ENCODE results near the gene PHF2. TPM values are rescaled to one million over a fixed set of nuclear protein-coding genes. Genes with fewer than 3 reads are reported as not detected.

Gene PHF2
- total RNA-seq, 1 donor from 2014 or later: 40.3 TPM

DNA sequence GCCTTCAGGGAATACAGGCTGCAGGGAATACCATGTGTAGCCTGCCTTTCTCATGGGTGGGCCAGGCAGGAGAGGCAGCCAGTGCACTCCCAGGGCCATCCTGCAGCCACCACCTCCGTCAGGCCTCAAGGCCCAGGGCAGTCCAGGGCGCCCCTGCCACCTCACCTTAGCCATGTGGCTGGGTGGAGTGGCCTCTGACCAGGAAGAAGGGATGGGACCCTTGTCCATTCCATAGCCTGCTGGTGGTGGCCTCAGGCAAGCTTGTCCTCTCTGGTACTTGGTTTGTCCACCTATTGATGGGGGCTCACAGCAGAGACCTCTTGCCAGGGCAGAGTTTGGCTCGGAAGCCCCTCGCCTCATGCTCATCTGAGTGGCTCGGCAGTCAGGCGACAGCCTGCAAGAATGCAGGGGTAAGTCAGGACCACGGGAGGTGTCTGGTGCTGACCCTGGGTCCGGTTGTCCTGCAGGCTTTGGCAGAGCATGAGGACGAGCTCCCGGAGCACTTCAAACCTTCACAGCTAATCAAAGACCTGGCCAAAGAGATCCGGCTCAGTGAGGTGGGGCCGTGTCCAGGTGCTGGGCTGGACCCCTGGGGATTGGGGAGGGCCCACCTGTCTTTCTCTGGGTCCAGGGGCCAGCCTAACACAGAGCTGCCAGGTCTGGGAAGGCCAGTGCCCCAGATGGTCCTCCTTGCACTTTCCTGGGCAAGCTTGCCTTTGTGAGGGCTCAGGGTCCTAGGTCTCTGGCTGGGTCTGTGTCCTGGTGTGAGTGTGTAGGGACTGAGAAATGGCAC, 82.9 kb downstream of the PHF2 start:
- H3K4me1 Mint-ChIP-seq (ENCODE audit: unreplicated experiment): no peaks in the 10 kb centered on the region
- TF ChIP-seq, protein P1, sequence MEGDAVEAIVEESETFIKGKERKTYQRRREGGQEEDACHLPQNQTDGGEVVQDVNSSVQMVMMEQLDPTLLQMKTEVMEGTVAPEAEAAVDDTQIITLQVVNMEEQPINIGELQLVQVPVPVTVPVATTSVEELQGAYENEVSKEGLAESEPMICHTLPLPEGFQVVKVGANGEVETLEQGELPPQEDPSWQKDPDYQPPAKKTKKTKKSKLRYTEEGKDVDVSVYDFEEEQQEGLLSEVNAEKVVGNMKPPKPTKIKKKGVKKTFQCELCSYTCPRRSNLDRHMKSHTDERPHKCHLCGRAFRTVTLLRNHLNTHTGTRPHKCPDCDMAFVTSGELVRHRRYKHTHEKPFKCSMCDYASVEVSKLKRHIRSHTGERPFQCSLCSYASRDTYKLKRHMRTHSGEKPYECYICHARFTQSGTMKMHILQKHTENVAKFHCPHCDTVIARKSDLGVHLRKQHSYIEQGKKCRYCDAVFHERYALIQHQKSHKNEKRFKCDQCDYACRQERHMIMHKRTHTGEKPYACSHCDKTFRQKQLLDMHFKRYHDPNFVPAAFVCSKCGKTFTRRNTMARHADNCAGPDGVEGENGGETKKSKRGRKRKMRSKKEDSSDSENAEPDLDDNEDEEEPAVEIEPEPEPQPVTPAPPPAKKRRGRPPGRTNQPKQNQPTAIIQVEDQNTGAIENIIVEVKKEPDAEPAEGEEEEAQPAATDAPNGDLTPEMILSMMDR (IDR thresholded peaks at IDR 0.05): no peak
- H3K9me3 Mint-ChIP-seq (ENCODE audit: unreplicated experiment): no peaks in the 10 kb centered on the region
- H3K4me3 Mint-ChIP-seq (ENCODE audit: unreplicated experiment): no peak overlapping the region
- H3K27ac Mint-ChIP-seq (ENCODE audit: unreplicated experiment): no peak overlapping the region
- H3K36me3 Mint-ChIP-seq (ENCODE audit: unreplicated experiment): peaks cover 11% of the 10 kb centered on the region
- no peak for DNase-seq (ENCODE audit: extremely low spot score, unreplicated experiment)
- no peaks in the 10 kb centered on the region for H3K27me3 Mint-ChIP-seq (ENCODE audit: unreplicated experiment)

DNA sequence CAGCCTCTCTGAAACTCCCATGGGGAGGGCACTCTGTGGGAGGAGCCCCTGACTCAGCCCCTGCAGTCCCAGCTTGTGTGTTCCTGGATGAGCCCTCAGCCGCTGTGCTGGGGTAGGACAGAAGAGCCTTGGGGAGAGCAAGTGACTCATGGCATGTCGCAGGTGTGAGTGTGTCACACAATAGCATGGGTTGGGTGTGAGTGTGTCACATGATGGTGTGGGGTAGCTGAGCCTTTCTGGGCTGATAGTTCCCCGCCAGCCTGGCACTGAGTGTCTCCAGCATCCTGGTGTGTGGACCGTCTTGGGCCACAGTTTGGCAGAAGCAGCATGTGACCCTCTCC, 83.4 kb downstream of the PHF2 start:
- peaks cover 8% of the 10 kb centered on the region for H3K36me3 Mint-ChIP-seq (ENCODE audit: unreplicated experiment)
- H3K9me3 Mint-ChIP-seq (ENCODE audit: unreplicated experiment): no peaks in the 10 kb centered on the region
- TF ChIP-seq, protein P1 (IDR thresholded peaks at IDR 0.05): no peak
- no peak overlapping the region for H3K4me3 Mint-ChIP-seq (ENCODE audit: unreplicated experiment)
- DNase-seq (ENCODE audit: extremely low spot score, unreplicated experiment): no peak
- no peak overlapping the region for H3K27ac Mint-ChIP-seq (ENCODE audit: unreplicated experiment)
- H3K27me3 Mint-ChIP-seq (ENCODE audit: unreplicated experiment): no peaks in the 10 kb centered on the region
- no peaks in the 10 kb centered on the region for H3K4me1 Mint-ChIP-seq (ENCODE audit: unreplicated experiment)

DNA sequence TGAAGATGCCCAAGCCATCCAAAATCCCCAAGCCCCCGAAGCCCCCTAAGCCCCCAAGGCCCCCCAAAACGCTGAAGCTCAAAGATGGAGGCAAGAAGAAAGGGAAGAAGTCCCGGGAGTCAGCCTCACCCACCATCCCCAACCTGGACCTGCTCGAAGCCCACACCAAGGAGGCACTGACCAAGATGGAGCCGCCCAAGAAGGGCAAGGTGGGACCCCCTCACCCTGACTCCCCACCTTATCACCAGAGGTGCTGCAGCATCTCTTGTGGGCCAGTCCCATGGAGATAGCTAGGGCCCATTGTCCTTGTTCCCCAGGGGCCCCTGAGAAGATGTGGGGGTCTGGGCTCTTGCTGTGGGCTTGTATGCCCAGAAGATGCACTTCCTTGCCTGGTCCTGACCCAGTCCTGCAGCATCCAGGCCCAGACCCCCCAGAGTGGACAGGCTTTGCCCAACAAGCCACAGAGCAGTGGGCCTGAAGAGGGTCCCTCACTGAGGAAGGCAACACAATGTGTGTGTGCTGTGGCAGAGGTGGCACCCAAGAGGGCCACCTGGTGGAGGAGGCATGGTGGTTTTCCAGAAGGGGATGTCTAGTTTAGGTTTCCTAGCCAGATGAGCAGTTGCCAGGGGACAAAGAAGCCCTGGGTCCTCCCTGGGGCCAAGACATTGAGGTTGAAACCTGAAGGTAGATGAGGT, 84.1 kb downstream of the PHF2 start:
- Mint-ChIP-seq H3K4me1 (ENCODE audit: unreplicated experiment) (no peaks in the 10 kb centered on the region), H3K36me3 (ENCODE audit: unreplicated experiment) (peaks cover 8% of the 10 kb centered on the region), H3K27ac (ENCODE audit: unreplicated experiment) (no peak overlapping the region), H3K9me3 (ENCODE audit: unreplicated experiment) (no peaks in the 10 kb centered on the region), H3K27me3 (ENCODE audit: unreplicated experiment) (no peaks in the 10 kb centered on the region), H3K4me3 (ENCODE audit: unreplicated experiment) (no peak overlapping the region)
- no peak for DNase-seq (ENCODE audit: extremely low spot score, unreplicated experiment)
- TF ChIP-seq, protein P1 (IDR thresholded peaks at IDR 0.05): no peak

DNA sequence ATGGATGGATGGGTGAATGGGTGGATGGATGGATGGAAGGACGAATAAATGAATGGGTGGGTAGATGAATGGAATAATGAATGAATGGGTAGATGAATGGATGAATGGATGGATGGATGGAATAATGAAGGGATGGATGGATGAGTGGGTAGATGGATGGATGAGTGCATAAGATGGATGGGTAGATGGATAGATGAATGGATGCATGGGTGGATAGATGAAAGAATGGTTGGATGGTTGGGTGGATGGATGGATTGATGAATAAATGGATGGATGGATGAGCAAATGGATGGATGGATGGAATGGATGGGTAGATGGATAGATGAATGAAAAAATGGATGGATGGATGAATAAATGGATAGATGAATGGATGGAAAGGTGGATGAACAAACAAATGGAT, 85.2 kb downstream of the PHF2 start:
- DNase-seq (ENCODE audit: extremely low spot score, unreplicated experiment): no peak
- Mint-ChIP-seq H3K4me1 (ENCODE audit: unreplicated experiment) (no peaks in the 10 kb centered on the region), H3K36me3 (ENCODE audit: unreplicated experiment) (peaks cover 9% of the 10 kb centered on the region), H3K9me3 (ENCODE audit: unreplicated experiment) (no peaks in the 10 kb centered on the region), H3K4me3 (ENCODE audit: unreplicated experiment) (no peak overlapping the region), H3K27ac (ENCODE audit: unreplicated experiment) (no peak overlapping the region), H3K27me3 (ENCODE audit: unreplicated experiment) (no peaks in the 10 kb centered on the region)
- TF ChIP-seq, protein P1 (IDR thresholded peaks at IDR 0.05): no peak

DNA sequence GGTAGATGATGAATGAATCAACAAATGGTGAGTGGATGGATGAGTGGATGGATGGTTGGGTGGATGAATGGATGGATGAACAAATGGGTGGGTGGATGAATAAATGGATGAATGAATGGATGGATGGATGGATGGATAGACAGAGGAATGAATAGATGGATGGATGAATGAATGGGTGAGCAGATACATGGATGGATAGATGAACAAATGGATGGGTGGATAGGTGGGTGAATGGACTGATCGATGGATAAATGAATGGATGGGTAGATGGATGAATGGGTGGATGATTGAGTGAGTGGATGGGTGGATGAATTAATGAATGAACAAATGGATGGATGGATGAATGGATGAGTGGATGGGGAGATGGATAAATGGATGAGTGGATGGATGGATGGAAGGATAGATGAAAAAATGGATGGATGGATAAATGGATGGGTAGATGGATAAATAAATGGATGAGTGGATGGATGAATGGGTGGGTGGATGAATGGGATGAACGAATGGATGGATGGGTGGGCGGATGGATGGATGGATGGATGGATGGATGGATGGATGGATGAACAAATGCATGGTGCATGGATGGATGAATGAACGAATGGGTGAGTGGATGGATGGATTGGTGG, 85.7 kb downstream of the PHF2 start:
- Mint-ChIP-seq H3K4me3 (ENCODE audit: unreplicated experiment) (no peak overlapping the region), H3K36me3 (ENCODE audit: unreplicated experiment) (peaks cover 9% of the 10 kb centered on the region), H3K4me1 (ENCODE audit: unreplicated experiment) (no peaks in the 10 kb centered on the region), H3K27me3 (ENCODE audit: unreplicated experiment) (no peaks in the 10 kb centered on the region), H3K9me3 (ENCODE audit: unreplicated experiment) (no peaks in the 10 kb centered on the region), H3K27ac (ENCODE audit: unreplicated experiment) (no peak overlapping the region)
- TF ChIP-seq, protein P1 (IDR thresholded peaks at IDR 0.05): no peak
- no peak for DNase-seq (ENCODE audit: extremely low spot score, unreplicated experiment)

Measured in osteocyte (in vitro differentiated cells).